Activated CD4-positive, CD25-positive, alpha-beta regulatory T cell treated with anti-CD3 and anti-CD28 coated beads, Interleukin-2, amount 50 U/mL, for 72 hours (primary cell): Measurements from ENCODE around the gene OR5D13.

ENCODE experiments used
- DNase-seq: peaks from one replicate; pipeline ENCODE4 v3.0.0; 2021

Gene OR5D13

GRCh38 chr11:55773138-55773537, at the start of gene OR5D13:
OR5D13 (plus strand) TSS chr11:55773438; CDS start chr11:55773438, 0 bp downstream.
- no peak for DNase-seq

GRCh38 chr11:55726715-55727324, 46.4 kb upstream of the OR5D13 start:
- no peak for DNase-seq

- no peak for DNase-seq
These were observed 40.3 kb upstream of the OR5D13 start for GRCh38 chr11:55732936-55733335.

- no peak for DNase-seq
These were observed 18.4 kb downstream of the OR5D13 start for GRCh38 chr11:55791606-55792005.

GRCh38 chr11:55793321-55793720, 20.1 kb downstream of the OR5D13 start:
- no peak for DNase-seq

GRCh38 chr11:55795256-55795655, 22.0 kb downstream of the OR5D13 start, which contains the start of gene OR5D14:
OR5D14 (plus strand) TSS chr11:55795556; CDS start chr11:55795556, 0 bp downstream.
- no peak for DNase-seq

GRCh38 chr11:55806248-55806647, 33.0 kb downstream of the OR5D13 start:
- DNase-seq = no peak

- DNase-seq = no peak
These were observed 37.8 kb downstream of the OR5D13 start, which contains the start of gene OR5L1 for GRCh38 chr11:55811067-55811466. OR5L1 (plus strand) TSS chr11:55811367; CDS start chr11:55811467, 100 bp downstream.

- no peak for DNase-seq
These were observed 46.1 kb downstream of the OR5D13 start, which contains the start of gene OR5D18 for GRCh38 chr11:55819330-55819729. OR5D18 (plus strand) TSS chr11:55819630; CDS start chr11:55819630, 0 bp downstream.
